Vagina (tissue), 2 donors: ENCODE measurements around the gene NLGN3.

ENCODE experiments used
- CTCF ChIP-seq, 3 experiments: fragments of 450-650 bp in 2 of 3; fragments of 200-600 bp in 1 of 3; sonication (generic) in 1 of 3; IDR thresholded peaks; one replicate each; pipeline ENCODE4 v1.5.1; 2017 to 2019; ENCODE audit warnings: antibody characterized with exemption in 3 of 3, mild to moderate bottlenecking in 2 of 3, moderate library complexity in 2 of 3
- POLR2A ChIP-seq, 2 donors: fragments of 450-650 bp; IDR thresholded peaks; one replicate each; pipeline ENCODE4 v1.6.1; 2017; ENCODE audit warnings: antibody characterized with exemption in 2 of 2, mild to moderate bottlenecking in 2 of 2, moderate library complexity in 2 of 2

- TF ChIP-seq CTCF (IDR thresholded peaks at IDR 0.05) (no peak), POLR2A (IDR thresholded peaks at IDR 0.05) (no peak)
Observed at GRCh38 chrX:71151366-71151765, 6.7 kb downstream of the NLGN3 start.
